Mammary epithelial cell (primary cell): ENCODE measurements around the gene BTC.

ENCODE experiments used
- CTCF ChIP-seq, 2 donors: IDR thresholded peaks in 1 of 2; conservative IDR thresholded peaks in 1 of 2; 2 replicates each; pipeline ENCODE4 v1.5.1; 2011 to 2012; ENCODE audit warnings: inconsistent platforms in 2 of 2, low read length in 2 of 2, mild to moderate bottlenecking in 2 of 2, control low read depth in 1 of 2, low read depth in 1 of 2; ENCODE audit not compliant: insufficient read depth in 1 of 2; ENCODE audit errors: extremely low read depth in 1 of 2
- EZH2 ChIP-seq: IDR thresholded peaks from 2 replicates; pipeline ENCODE4 v1.6.1; 2012; ENCODE audit warnings: low read length, inconsistent platforms, borderline replicate concordance

GRCh38 chr4:74789518-74789917 is 4.8 kb downstream of the BTC start:
- TF ChIP-seq CTCF (conservative IDR thresholded peaks at IDR 0.05 in 1 of 2, IDR thresholded peaks at IDR 0.05 in 1 of 2; ENCODE audit: extremely low read depth in 1 of 2, insufficient read depth in 1 of 2, low read depth in 1 of 2, low read length in 2 of 2) (no peak), EZH2 (no peak)
